Stimulated activated CD8-positive, alpha-beta memory T cell treated with anti-CD3 and anti-CD28 coated beads, Interleukin-12 subunit alpha, Interleukin-12 subunit beta, amount 100 ng/mL, for 4 hours (primary cell): ENCODE measurements around the gene MORC3.
"Not testable (repeated sequence)": the region's sequence is repeated elsewhere in the genome, so short reads cannot be mapped to it uniquely, and the experiment has no call there.

Experiments
- DNase-seq: peaks from one replicate; pipeline ENCODE4 v3.0.0-alpha.2; 2020; ENCODE audit warnings: low read depth

The MORC3 gene

GRCh38 chr21:36322083-36322424, 2.1 kb downstream of the MORC3 start:
- DNase-seq, result no peak

- DNase-seq, result no peak
These were observed 3.0 kb downstream of the MORC3 start for GRCh38 chr21:36323032-36323431.

- DNase-seq, result no peak
These were observed 5.5 kb downstream of the MORC3 start for GRCh38 chr21:36325373-36326010.

GRCh38 chr21:36330904-36331303, 10.9 kb downstream of the MORC3 start:
- no peak for DNase-seq

- no peak for DNase-seq
These were observed 17.1 kb downstream of the MORC3 start for GRCh38 chr21:36337099-36337509.

- DNase-seq, result no peak
These were observed 19.0 kb downstream of the MORC3 start for GRCh38 chr21:36338975-36339374.

GRCh38 chr21:36342581-36342980, 22.6 kb downstream of the MORC3 start:
- DNase-seq, result not testable (repeated sequence)

GRCh38 chr21:36344931-36345330, 24.9 kb downstream of the MORC3 start:
- DNase-seq, result no peak

GRCh38 chr21:36347278-36347961, 27.4 kb downstream of the MORC3 start:
- DNase-seq, result no peak

GRCh38 chr21:36347962-36348328, 27.9 kb downstream of the MORC3 start:
- no peak for DNase-seq

GRCh38 chr21:36349315-36349714, 29.3 kb downstream of the MORC3 start:
- DNase-seq, result no peak

GRCh38 chr21:36350282-36350910, 30.4 kb downstream of the MORC3 start:
- DNase-seq, result no peak

- no peak for DNase-seq
These were observed 35.1 kb downstream of the MORC3 start for GRCh38 chr21:36354918-36355680.

GRCh38 chr21:36355868-36356267, 35.9 kb downstream of the MORC3 start:
- no peak for DNase-seq

- no peak for DNase-seq
These were observed 39.2 kb downstream of the MORC3 start for GRCh38 chr21:36359185-36359584.

- no peak for DNase-seq
These were observed 49.2 kb downstream of the MORC3 start for GRCh38 chr21:36369064-36369685.

GRCh38 chr21:36375994-36376393, 56.0 kb downstream of the MORC3 start:
- no peak for DNase-seq

- no peak for DNase-seq
These were observed 57.4 kb downstream of the MORC3 start for GRCh38 chr21:36377391-36377842.

- DNase-seq, result no peak
These were observed 59.3 kb downstream of the MORC3 start for GRCh38 chr21:36379251-36379650.

- DNase-seq, result no peak
These were observed 62.0 kb downstream of the MORC3 start for GRCh38 chr21:36381841-36382589.

GRCh38 chr21:36382722-36383121, 62.7 kb downstream of the MORC3 start:
- not testable (repeated sequence) for DNase-seq

- no peak for DNase-seq
These were observed 64.9 kb downstream of the MORC3 start for GRCh38 chr21:36384885-36385232.
